Measurements from ENCODE around the gene TBCD. TPM values are rescaled to one million over a fixed set of nuclear protein-coding genes. Genes with fewer than 3 reads are reported as not detected.

TBCD gene
- total RNA-seq, 2 donors from 2014 or later, result 112 to 144 TPM

DNA sequence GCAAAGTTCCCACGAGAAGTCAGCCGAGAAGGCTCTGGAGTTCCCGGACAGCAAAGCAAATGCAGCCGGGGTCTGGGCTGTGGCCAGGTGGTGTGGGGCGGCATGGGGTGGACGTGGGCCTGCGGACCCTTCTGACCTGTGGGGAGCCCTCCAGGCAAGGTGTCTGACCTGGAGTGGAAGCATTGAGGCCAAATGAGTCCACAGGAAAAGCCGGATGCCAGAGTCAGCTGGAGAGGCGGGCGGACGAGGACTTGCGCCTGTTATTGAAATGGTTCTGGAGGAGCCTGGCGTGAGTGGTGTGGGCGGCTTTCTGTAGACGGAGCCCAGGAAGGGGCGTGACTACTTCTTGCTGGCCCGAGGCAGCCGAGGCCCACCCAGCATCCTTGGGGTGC lies 138.5 kb downstream of the TBCD start:
- peak overlapping the region; percentile 16 for H3K27ac Mint-ChIP-seq
- H3K4me1 Mint-ChIP-seq, result peaks cover 38% of the 10 kb centered on the region

DNA sequence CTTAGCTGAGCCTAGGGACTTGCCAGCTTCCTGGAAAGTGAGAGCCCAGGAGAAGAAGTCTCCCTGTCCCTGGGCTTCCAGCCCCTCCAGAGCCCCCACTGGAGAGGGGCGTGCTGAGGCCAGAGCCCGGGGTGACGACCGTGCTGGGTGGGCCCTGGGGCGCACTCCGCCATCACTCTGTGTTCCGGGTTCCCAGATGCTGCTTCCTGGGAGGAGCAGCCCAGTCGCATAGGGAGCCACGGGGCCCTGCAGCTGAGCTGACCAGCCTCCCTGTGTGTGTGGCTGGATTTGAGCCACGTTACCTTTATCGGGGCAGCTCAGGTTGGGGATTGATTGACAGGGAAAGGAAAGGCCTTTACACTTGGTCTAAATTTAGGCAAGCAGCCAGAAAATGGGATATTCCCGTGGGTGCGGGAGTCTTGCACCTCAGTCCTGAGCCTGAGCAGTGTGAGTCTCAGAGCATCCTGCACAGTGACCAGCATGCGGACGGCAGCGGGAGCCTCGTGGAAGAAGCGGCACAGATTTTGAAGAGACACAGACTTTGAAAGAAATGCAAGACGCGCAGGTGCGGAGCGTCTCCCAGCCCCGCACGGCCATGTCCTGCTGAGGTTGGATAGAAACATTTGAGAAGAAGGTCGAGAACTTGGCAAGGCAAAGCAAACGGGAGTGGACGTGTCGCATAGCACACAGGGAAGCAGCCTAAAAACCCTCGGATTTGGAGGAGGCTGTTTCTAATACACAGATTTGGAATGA lies 139.2 kb downstream of the TBCD start:
- ATAC-seq (no peak), DNase-seq (no peak)
- peak overlapping the region; percentile 77 for H3K4me3 Mint-ChIP-seq
- H3K27me3 Mint-ChIP-seq, result no peaks in the 10 kb centered on the region
- H3K9me3 ChIP-seq (ENCODE audit: control insufficient read depth, low read length, poor library complexity, severe bottlenecking), result no peaks in the 10 kb centered on the region
- peaks cover 8% of the 10 kb centered on the region for H3K36me3 Mint-ChIP-seq (ENCODE audit: low read depth)
- H3K27ac Mint-ChIP-seq, result peak overlapping the region; percentile 86
- peaks cover 33% of the 10 kb centered on the region for H3K4me1 Mint-ChIP-seq

More for the DNA sequence above, 138.5 kb downstream of the TBCD start:
- H3K36me3 Mint-ChIP-seq (ENCODE audit: low read depth), result peaks cover 7% of the 10 kb centered on the region
- ATAC-seq, result no peak
- DNase-seq, result no peak
- no peaks in the 10 kb centered on the region for H3K27me3 Mint-ChIP-seq
- no peaks in the 10 kb centered on the region for H3K9me3 ChIP-seq (ENCODE audit: control insufficient read depth, low read length, poor library complexity, severe bottlenecking)
- H3K4me3 Mint-ChIP-seq, result no peak overlapping the region

DNA sequence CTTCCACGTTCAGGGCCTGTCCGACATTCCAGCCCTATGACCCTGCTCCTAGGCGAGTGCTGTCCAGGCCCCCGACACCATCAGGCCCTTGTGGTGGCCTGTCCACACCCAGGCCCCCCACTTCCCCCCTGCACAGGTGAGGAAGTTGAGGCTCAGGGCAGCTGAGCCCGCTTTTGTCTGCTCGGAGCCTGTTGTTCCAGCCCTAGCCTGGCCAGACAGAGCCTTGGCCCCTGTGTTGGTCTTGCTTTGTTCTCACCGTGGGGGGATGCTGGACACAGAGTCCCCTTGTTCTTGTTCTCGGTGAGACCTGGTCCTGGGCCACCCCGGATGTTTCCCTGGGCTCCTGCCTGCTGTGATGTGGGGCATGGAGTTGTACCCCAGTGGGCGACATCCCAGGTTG lies 140.0 kb downstream of the TBCD start:
- no peaks in the 10 kb centered on the region for H3K27me3 Mint-ChIP-seq

GRCh38 chr17:82892899-82893565 lies 141.2 kb downstream of the TBCD start:
- DNase-seq, result peak; percentile 37 to 49 (median 38)
- peaks cover 21% of the 10 kb centered on the region for H3K4me1 Mint-ChIP-seq
- H3K4me3 Mint-ChIP-seq, result peak overlapping the region; percentile 63
- peak overlapping the region; percentile 86 for H3K27ac Mint-ChIP-seq
- no peaks in the 10 kb centered on the region for H3K9me3 ChIP-seq (ENCODE audit: control insufficient read depth, low read length, poor library complexity, severe bottlenecking)
- ATAC-seq, result peak; percentile 100
- peaks cover 8% of the 10 kb centered on the region for H3K36me3 Mint-ChIP-seq (ENCODE audit: low read depth)
- H3K27me3 Mint-ChIP-seq, result no peaks in the 10 kb centered on the region

More for the DNA sequence above, 140.0 kb downstream of the TBCD start:
- peaks cover 31% of the 10 kb centered on the region for H3K4me1 Mint-ChIP-seq
- ATAC-seq, result no peak
- no peaks in the 10 kb centered on the region for H3K9me3 ChIP-seq (ENCODE audit: control insufficient read depth, low read length, poor library complexity, severe bottlenecking)
- peak overlapping the region; percentile 86 for H3K27ac Mint-ChIP-seq
- peaks cover 8% of the 10 kb centered on the region for H3K36me3 Mint-ChIP-seq (ENCODE audit: low read depth)
- DNase-seq, result no peak
- H3K4me3 Mint-ChIP-seq, result no peak overlapping the region

GRCh38 chr17:82893779-82894178 lies 141.9 kb downstream of the TBCD start:
- Mint-ChIP-seq H3K4me3 (no peak overlapping the region), H3K27me3 (no peaks in the 10 kb centered on the region), H3K36me3 (ENCODE audit: low read depth) (peaks cover 8% of the 10 kb centered on the region), H3K27ac (peak overlapping the region; percentile 86), H3K4me1 (peaks cover 21% of the 10 kb centered on the region)
- DNase-seq (no peak), ATAC-seq (no peak)
- no peaks in the 10 kb centered on the region for H3K9me3 ChIP-seq (ENCODE audit: control insufficient read depth, low read length, poor library complexity, severe bottlenecking)

DNA sequence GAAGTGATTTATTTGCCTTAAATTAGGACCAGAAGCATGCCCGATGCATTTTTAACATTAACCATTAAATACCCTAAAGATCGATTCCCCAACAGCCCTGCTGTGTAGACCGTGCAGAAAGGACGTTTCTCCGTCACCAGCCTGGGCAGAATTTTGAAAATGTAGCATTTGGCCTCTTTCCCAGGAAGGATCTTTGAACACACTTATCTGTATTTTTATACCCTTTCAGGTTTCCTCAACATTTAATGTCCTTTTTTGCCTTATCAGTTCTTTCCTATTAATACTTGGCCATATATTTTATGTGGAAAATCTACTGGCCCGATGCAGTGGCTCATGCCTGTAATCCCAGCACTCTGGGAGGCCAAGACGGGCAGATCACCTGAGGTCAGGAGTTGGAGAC lies 142.5 kb downstream of the TBCD start:
- Mint-ChIP-seq H3K27me3 (no peaks in the 10 kb centered on the region), H3K4me1 (peaks cover 21% of the 10 kb centered on the region), H3K4me3 (no peak overlapping the region), H3K36me3 (ENCODE audit: low read depth) (peaks cover 8% of the 10 kb centered on the region), H3K27ac (peak overlapping the region; percentile 86)
- no peaks in the 10 kb centered on the region for H3K9me3 ChIP-seq (ENCODE audit: control insufficient read depth, low read length, poor library complexity, severe bottlenecking)
- DNase-seq, result no peak
- ATAC-seq, result no peak

DNA sequence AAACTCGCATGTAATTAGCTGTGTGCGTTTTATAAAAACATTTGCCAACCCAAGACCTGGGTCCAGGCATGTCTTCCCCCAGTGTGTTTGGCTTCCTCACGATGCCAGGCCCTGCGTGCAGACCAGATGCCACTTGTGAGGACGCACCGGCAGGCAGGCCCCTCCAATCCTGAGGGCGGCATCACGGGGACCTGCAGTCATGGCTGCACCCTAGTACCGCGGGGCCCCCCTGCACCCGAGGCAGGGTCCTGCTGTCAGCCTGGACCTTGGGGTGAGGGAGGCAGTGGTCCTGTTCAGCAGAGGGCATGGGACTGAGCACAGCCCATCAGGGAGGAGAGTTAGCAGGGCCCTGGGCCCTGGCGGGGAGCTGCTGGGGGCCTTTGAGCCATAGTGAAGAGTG lies 143.2 kb downstream of the TBCD start:
- no peak overlapping the region for H3K4me3 Mint-ChIP-seq
- peak overlapping the region; percentile 54 for H3K27ac Mint-ChIP-seq

GRCh38 chr17:82896071-82897000 lies 144.5 kb downstream of the TBCD start:
- H3K4me1 Mint-ChIP-seq, result peaks cover 17% of the 10 kb centered on the region
- no peak overlapping the region for H3K4me3 Mint-ChIP-seq
- H3K27ac Mint-ChIP-seq, result no peak overlapping the region
- ATAC-seq (no peak), DNase-seq (no peak)
- no peaks in the 10 kb centered on the region for H3K9me3 ChIP-seq (ENCODE audit: control insufficient read depth, low read length, poor library complexity, severe bottlenecking)
- H3K36me3 Mint-ChIP-seq (ENCODE audit: low read depth), result peaks cover 4% of the 10 kb centered on the region
- no peaks in the 10 kb centered on the region for H3K27me3 Mint-ChIP-seq

More for the DNA sequence above, 143.2 kb downstream of the TBCD start:
- H3K36me3 Mint-ChIP-seq (ENCODE audit: low read depth), result peaks cover 8% of the 10 kb centered on the region
- no peaks in the 10 kb centered on the region for H3K9me3 ChIP-seq (ENCODE audit: control insufficient read depth, low read length, poor library complexity, severe bottlenecking)
- ATAC-seq (no peak), DNase-seq (no peak)
- no peaks in the 10 kb centered on the region for H3K27me3 Mint-ChIP-seq
- peaks cover 21% of the 10 kb centered on the region for H3K4me1 Mint-ChIP-seq

- Mint-ChIP-seq H3K4me1 (peaks cover 15% of the 10 kb centered on the region), H3K27me3 (no peaks in the 10 kb centered on the region), H3K4me3 (no peak overlapping the region), H3K36me3 (ENCODE audit: low read depth) (peaks cover 4% of the 10 kb centered on the region), H3K27ac (no peak overlapping the region)
- DNase-seq (no peak), ATAC-seq (no peak)
- no peaks in the 10 kb centered on the region for H3K9me3 ChIP-seq (ENCODE audit: control insufficient read depth, low read length, poor library complexity, severe bottlenecking)
These were observed 145.8 kb downstream of the TBCD start for GRCh38 chr17:82897514-82898249.

DNA sequence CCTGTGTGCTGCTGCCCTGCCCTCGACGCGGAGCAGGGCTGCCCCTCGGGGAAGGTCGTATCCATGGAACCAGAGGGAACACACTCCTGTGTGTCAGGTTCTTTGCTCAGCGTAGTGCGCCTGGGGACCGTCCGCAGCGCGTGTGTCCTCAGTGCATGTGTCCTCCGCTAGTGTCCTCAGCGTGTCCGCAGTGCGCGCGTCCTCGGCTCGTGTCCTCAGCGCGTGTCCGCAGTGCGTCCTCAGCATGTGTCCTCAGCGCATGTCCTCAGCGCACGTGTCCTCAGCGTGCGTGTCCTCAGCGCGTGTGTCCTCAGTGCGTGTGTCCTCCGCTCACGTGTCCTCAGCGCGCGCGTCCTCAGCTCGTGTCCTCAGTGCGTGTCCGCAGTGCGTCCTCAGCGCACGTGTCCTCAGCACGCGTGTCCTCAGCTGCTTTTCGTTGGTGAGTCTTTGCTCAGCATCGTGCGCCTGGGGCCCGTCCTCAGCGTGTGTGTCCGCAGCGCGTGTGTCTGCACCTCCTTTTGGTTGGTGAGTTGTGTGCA lies 147.2 kb downstream of the TBCD start:
- Mint-ChIP-seq H3K4me1 (peaks cover 6% of the 10 kb centered on the region), H3K27me3 (no peaks in the 10 kb centered on the region), H3K27ac (no peak overlapping the region), H3K4me3 (no peak overlapping the region), H3K36me3 (ENCODE audit: low read depth) (peaks cover 4% of the 10 kb centered on the region)
- ATAC-seq, result no peak
- no peaks in the 10 kb centered on the region for H3K9me3 ChIP-seq (ENCODE audit: control insufficient read depth, low read length, poor library complexity, severe bottlenecking)
- DNase-seq, result no peak

- no peaks in the 10 kb centered on the region for H3K9me3 ChIP-seq (ENCODE audit: control insufficient read depth, low read length, poor library complexity, severe bottlenecking)
- peaks cover 9% of the 10 kb centered on the region for H3K4me1 Mint-ChIP-seq
- H3K4me3 Mint-ChIP-seq, result no peak overlapping the region
- no peaks in the 10 kb centered on the region for H3K27me3 Mint-ChIP-seq
- peaks cover 7% of the 10 kb centered on the region for H3K36me3 Mint-ChIP-seq (ENCODE audit: low read depth)
- no peak for ATAC-seq
- H3K27ac Mint-ChIP-seq, result peak overlapping the region; percentile 65
- DNase-seq, result no peak
These were observed 148.1 kb downstream of the TBCD start for GRCh38 chr17:82899941-82900340.

GRCh38 chr17:82900741-82901140 lies 148.9 kb downstream of the TBCD start:
- H3K27ac Mint-ChIP-seq, result peak overlapping the region; percentile 65
- no peak overlapping the region for H3K4me3 Mint-ChIP-seq
- peaks cover 9% of the 10 kb centered on the region for H3K4me1 Mint-ChIP-seq
- no peak for DNase-seq
- ATAC-seq, result no peak
- H3K9me3 ChIP-seq (ENCODE audit: control insufficient read depth, low read length, poor library complexity, severe bottlenecking), result no peaks in the 10 kb centered on the region
- no peaks in the 10 kb centered on the region for H3K27me3 Mint-ChIP-seq
- peaks cover 4% of the 10 kb centered on the region for H3K36me3 Mint-ChIP-seq (ENCODE audit: low read depth)

Data from T-helper 17 cell (primary cell).